Activated CD4-positive, alpha-beta T cell treated with anti-CD3 and anti-CD28 coated beads, Interleukin-2, Interleukin-4, amounts not matched to agents 100 ng/mL and 50 ng/mL, durations not matched to agents 16 hours and 8 hours (primary cell): Measurements from ENCODE around the gene CDC25B.
"Not testable (repeated sequence)": the region's sequence is repeated elsewhere in the genome, so short reads cannot be mapped to it uniquely, and the experiment has no call there.

Source experiments
- DNase-seq: peaks from one replicate; pipeline ENCODE4 v3.0.0-alpha.2; 2020; ENCODE audit warnings: low spot score

Gene CDC25B

GRCh38 chr20:3785240-3786125 is 10.6 kb upstream of the CDC25B start:
- no peak for DNase-seq

- DNase-seq = peak; percentile 41
These were observed 10.0 kb upstream of the CDC25B start for GRCh38 chr20:3786126-3786484.

- DNase-seq = peak; percentile 91
These were observed 9.3 kb upstream of the CDC25B start, which contains the start of gene CENPB for GRCh38 chr20:3786665-3787323. CENPB (minus strand) TSS chr20:3786740; CDS start chr20:3786483, 257 bp downstream.

- no peak for DNase-seq
These were observed 8.6 kb upstream of the CDC25B start for GRCh38 chr20:3787324-3788014.

- DNase-seq = no peak
These were observed 7.4 kb upstream of the CDC25B start for GRCh38 chr20:3788685-3789155.

GRCh38 chr20:3789201-3789600 is 6.9 kb upstream of the CDC25B start:
- not testable (repeated sequence) for DNase-seq

- DNase-seq = not testable (repeated sequence)
These were observed 1.9 kb upstream of the CDC25B start for GRCh38 chr20:3794168-3794567.

GRCh38 chr20:3794701-3795420 is 1.2 kb upstream of the CDC25B start:
- no peak for DNase-seq

GRCh38 chr20:3796477-3797225 is 541 bp downstream of the CDC25B start:
- no peak for DNase-seq

GRCh38 chr20:3797226-3797545 is 1.1 kb downstream of the CDC25B start:
- no peak for DNase-seq

- DNase-seq = peak; percentile 59
These were observed 1.7 kb downstream of the CDC25B start for GRCh38 chr20:3797592-3798372.

GRCh38 chr20:3798373-3798768 is 2.3 kb downstream of the CDC25B start:
- DNase-seq = no peak

GRCh38 chr20:3798908-3799248 is 2.8 kb downstream of the CDC25B start:
- DNase-seq = no peak

GRCh38 chr20:3800256-3800877 is 4.3 kb downstream of the CDC25B start:
- DNase-seq = no peak

- DNase-seq = no peak
These were observed 4.8 kb downstream of the CDC25B start for GRCh38 chr20:3800878-3801260.

GRCh38 chr20:3801299-3801698 is 5.2 kb downstream of the CDC25B start:
- DNase-seq = no peak

- no peak for DNase-seq
These were observed 5.7 kb downstream of the CDC25B start for GRCh38 chr20:3801846-3802245.

GRCh38 chr20:3802524-3803239 is 6.6 kb downstream of the CDC25B start:
- no peak for DNase-seq

- DNase-seq = no peak
These were observed 7.2 kb downstream of the CDC25B start for GRCh38 chr20:3803289-3803688.

- DNase-seq = no peak
These were observed 7.7 kb downstream of the CDC25B start for GRCh38 chr20:3803854-3804253.
